GM19468 (cell line): ENCODE data around the gene POU5F1.
"Not testable (repeated sequence)": the region's sequence is repeated elsewhere in the genome, so short reads cannot be mapped to it uniquely, and the experiment has no call there.

Source experiments
- ATAC-seq: cut with Tn5 transposase; IDR thresholded peaks from one replicate; pipeline ENCODE4 v1.9.1; 2021; ENCODE audit warnings: mild to moderate bottlenecking, moderate library complexity, moderate number of reproducible peaks; ENCODE audit not compliant: unreplicated experiment; ENCODE audit errors: extremely low read depth

POU5F1 gene

GRCh38 chr6:31169123-31169857 lies 1.2 kb downstream of the POU5F1 start:
- no peak for ATAC-seq

- ATAC-seq: no peak
Observed at GRCh38 chr6:31168606-31169005, 1.9 kb downstream of the POU5F1 start.

GRCh38 chr6:31165986-31166385 lies 4.5 kb downstream of the POU5F1 start:
- ATAC-seq: no peak

GRCh38 chr6:31165064-31165832 lies 5.2 kb downstream of the POU5F1 start:
- ATAC-seq: peak; percentile 36

- ATAC-seq: not testable (repeated sequence)
Observed at GRCh38 chr6:31164475-31165063, 5.9 kb downstream of the POU5F1 start.

GRCh38 chr6:31163922-31164321 lies 6.6 kb downstream of the POU5F1 start:
- no peak for ATAC-seq

GRCh38 chr6:31162463-31163165 lies 7.9 kb downstream of the POU5F1 start:
- ATAC-seq: no peak

- no peak for ATAC-seq
Observed at GRCh38 chr6:31161216-31162126, 9.0 kb downstream of the POU5F1 start.

- no peak for ATAC-seq
Observed at GRCh38 chr6:31158863-31159855, 11.3 kb downstream of the POU5F1 start.

- peak; percentile 89 for ATAC-seq
Observed at GRCh38 chr6:31158140-31158862, 12.2 kb downstream of the POU5F1 start, which contains the start of gene TCF19. TCF19 (plus strand) TSS chr6:31158589; CDS start chr6:31159470, 881 bp downstream.

- no peak for ATAC-seq
Observed at GRCh38 chr6:31157513-31158139, 12.9 kb downstream of the POU5F1 start, which contains the start of gene CCHCR1. CCHCR1 (minus strand) TSS chr6:31157802; CDS start chr6:31157600, 202 bp downstream.

GRCh38 chr6:31156641-31157040 lies 13.8 kb downstream of the POU5F1 start:
- no peak for ATAC-seq

- no peak for ATAC-seq
Observed at GRCh38 chr6:31154436-31154835, 16.0 kb downstream of the POU5F1 start.

- no peak for ATAC-seq
Observed at GRCh38 chr6:31152781-31153180, 17.7 kb downstream of the POU5F1 start.

- ATAC-seq: no peak
Observed at GRCh38 chr6:31149827-31150447, 20.5 kb downstream of the POU5F1 start.

GRCh38 chr6:31145386-31145785 lies 25.1 kb downstream of the POU5F1 start:
- no peak for ATAC-seq

GRCh38 chr6:31144970-31145340 lies 25.5 kb downstream of the POU5F1 start:
- no peak for ATAC-seq
